ENCODE results near the gene NCR3LG1. TPM values are rescaled to one million over a fixed set of nuclear protein-coding genes. Genes with fewer than 3 reads are reported as not detected.

The NCR3LG1 gene
- total RNA-seq, 1 experiment from 2014 or later, result 14.2 TPM

DNA sequence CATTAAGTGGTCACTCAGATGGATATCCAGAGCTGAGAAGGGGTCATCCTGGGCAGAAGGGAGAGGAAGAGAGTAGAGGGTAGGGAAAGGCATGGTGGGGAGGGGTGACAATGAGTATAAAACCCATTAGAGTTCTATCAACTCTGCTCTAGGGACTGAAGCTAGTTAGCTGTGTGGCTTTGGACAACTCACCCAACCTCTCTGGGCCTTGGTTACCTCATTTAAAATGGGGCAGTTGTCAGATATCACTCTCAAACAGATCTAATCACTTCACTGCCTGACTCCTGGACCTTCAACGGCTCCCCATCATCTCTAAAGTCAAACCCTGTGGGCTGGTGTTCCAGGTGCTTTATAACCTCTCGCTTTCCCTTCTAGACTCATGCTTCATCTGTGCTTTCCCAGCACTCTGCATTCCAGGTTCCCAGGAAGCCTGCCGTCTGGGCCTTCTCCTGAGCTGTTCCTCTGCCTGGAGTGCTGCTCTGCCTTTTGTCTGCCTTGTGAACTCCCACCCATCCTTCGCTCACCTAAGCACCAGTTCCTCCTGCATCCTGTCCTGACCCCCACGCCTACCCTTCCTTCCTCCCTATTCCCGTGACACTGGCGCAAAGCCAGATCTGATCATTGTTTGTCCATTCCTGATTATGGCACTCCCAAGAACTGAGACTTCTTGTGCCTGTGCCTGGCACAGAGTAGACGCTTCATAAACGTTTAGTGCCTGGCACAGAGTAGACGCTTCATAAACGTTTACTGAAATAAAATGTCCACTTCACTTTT lies 59.2 kb downstream of the NCR3LG1 start:
- no peak for DNase-seq (ENCODE audit: unreplicated experiment)
- Mint-ChIP-seq H3K4me1 (ENCODE audit: insufficient read depth, unreplicated experiment) (no peaks in the 10 kb centered on the region), H3K4me3 (ENCODE audit: unreplicated experiment) (no peak overlapping the region), H3K27ac (ENCODE audit: low read depth, unreplicated experiment) (no peak overlapping the region), H3K9me3 (ENCODE audit: unreplicated experiment) (no peaks in the 10 kb centered on the region), H3K27me3 (ENCODE audit: insufficient read depth, unreplicated experiment) (peaks cover 24% of the 10 kb centered on the region), H3K36me3 (ENCODE audit: insufficient read depth, unreplicated experiment) (no peaks in the 10 kb centered on the region)
- TF ChIP-seq, protein P1, sequence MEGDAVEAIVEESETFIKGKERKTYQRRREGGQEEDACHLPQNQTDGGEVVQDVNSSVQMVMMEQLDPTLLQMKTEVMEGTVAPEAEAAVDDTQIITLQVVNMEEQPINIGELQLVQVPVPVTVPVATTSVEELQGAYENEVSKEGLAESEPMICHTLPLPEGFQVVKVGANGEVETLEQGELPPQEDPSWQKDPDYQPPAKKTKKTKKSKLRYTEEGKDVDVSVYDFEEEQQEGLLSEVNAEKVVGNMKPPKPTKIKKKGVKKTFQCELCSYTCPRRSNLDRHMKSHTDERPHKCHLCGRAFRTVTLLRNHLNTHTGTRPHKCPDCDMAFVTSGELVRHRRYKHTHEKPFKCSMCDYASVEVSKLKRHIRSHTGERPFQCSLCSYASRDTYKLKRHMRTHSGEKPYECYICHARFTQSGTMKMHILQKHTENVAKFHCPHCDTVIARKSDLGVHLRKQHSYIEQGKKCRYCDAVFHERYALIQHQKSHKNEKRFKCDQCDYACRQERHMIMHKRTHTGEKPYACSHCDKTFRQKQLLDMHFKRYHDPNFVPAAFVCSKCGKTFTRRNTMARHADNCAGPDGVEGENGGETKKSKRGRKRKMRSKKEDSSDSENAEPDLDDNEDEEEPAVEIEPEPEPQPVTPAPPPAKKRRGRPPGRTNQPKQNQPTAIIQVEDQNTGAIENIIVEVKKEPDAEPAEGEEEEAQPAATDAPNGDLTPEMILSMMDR (IDR thresholded peaks at IDR 0.05; ENCODE audit: unreplicated experiment), result no peak
- no TSS peak for BruUV-seq (replicated peaks)
- POLR2A ChIA-PET, result no interaction called here
- CTCF ChIA-PET, result interaction anchor here (0.6 to 0.7 kb wide), 3 partner anchors 9 to 94 kb away, joined by 3 to 4 read pairs (median 3); no protein-coding TSS in a partner anchor
- intact Hi-C loops (cut with micrococcal nuclease), result no loop called here

DNA sequence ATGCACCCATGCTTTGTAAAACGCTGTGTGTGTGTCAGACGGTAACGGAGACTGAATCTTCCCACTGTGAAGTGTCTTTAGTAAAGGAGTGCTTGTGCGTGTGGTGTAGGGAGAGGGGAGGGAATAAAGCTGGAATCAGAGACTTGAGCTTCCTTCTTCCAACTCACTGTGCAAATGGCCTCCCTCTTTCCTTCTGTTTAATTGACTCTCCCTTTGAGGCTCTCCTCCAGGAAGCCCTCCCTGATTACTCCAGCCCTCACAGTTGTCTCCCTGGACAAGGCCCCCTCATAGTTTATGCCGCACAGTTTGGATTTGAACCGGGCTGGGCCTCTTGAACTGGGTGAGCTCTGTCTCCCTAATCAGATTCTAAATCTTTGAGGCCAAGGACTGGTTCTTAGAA lies 59.8 kb downstream of the NCR3LG1 start:
- Mint-ChIP-seq H3K9me3 (ENCODE audit: unreplicated experiment) (no peaks in the 10 kb centered on the region), H3K27ac (ENCODE audit: low read depth, unreplicated experiment) (no peak overlapping the region), H3K4me1 (ENCODE audit: insufficient read depth, unreplicated experiment) (no peaks in the 10 kb centered on the region), H3K4me3 (ENCODE audit: unreplicated experiment) (no peak overlapping the region), H3K36me3 (ENCODE audit: insufficient read depth, unreplicated experiment) (no peaks in the 10 kb centered on the region), H3K27me3 (ENCODE audit: insufficient read depth, unreplicated experiment) (peaks cover 30% of the 10 kb centered on the region)
- intact Hi-C loops (cut with micrococcal nuclease), result no loop called here
- no TSS peak for BruUV-seq (replicated peaks)
- ChIA-PET CTCF (interaction anchor here (0.6 to 0.7 kb wide), 2 partner anchors 88 to 94 kb away, joined by 3 to 4 read pairs; no protein-coding TSS in a partner anchor), POLR2A (no interaction called here)
- no peak for DNase-seq (ENCODE audit: unreplicated experiment)
- TF ChIP-seq, protein P1 (IDR thresholded peaks at IDR 0.05; ENCODE audit: unreplicated experiment), result no peak

DNA sequence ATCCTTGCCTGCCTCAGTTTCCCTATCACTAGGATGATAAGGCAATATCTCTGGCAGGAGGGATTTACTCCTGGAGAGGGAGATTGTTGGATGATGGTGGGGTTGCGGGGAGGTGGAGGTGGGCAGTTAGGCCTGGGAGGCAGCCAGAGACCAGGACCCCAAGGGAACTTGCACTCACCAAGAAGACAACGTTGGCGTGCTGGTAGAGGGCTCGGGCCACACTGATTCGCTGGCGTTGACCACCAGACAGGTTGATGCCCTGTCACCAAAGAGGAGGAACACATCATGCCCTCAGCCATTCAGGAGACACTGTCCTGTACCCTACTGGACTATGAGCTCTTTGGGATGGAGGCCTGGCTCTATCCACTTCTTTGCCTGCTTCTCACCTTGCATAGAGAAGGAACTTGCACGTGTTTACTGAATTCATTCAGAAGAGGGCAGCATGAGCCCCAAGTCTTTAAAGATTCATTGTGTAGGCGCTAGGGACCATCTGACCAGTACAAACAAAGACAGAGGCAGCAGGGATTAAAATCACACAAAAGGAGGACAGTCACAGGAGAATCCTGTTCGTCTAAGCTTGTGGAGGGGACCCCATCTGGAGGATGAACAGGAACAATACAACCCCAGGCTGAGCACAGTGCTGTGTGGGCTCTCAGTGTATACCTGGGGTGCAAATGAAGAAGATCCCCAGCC lies 61.0 kb downstream of the NCR3LG1 start:
- Mint-ChIP-seq H3K36me3 (ENCODE audit: insufficient read depth, unreplicated experiment) (no peaks in the 10 kb centered on the region), H3K27me3 (ENCODE audit: insufficient read depth, unreplicated experiment) (peaks cover 42% of the 10 kb centered on the region), H3K9me3 (ENCODE audit: unreplicated experiment) (no peaks in the 10 kb centered on the region), H3K27ac (ENCODE audit: low read depth, unreplicated experiment) (no peak overlapping the region), H3K4me1 (ENCODE audit: insufficient read depth, unreplicated experiment) (no peaks in the 10 kb centered on the region), H3K4me3 (ENCODE audit: unreplicated experiment) (no peak overlapping the region)
- no TSS peak for BruUV-seq (replicated peaks)
- POLR2A ChIA-PET, result no interaction called here
- intact Hi-C loops (cut with micrococcal nuclease), result no loop called here
- no peak for DNase-seq (ENCODE audit: unreplicated experiment)
- TF ChIP-seq, protein P1 (IDR thresholded peaks at IDR 0.05; ENCODE audit: unreplicated experiment), result no peak
- CTCF ChIA-PET, result interaction anchor here (0.6 to 0.9 kb wide), 2 partner anchors 26 to 92 kb away, joined by 3 read pairs; no protein-coding TSS in a partner anchor
